Osteoblast (primary cell): Measurements from ENCODE around the gene IL4R. TPM values are rescaled to one million over a fixed set of nuclear protein-coding genes. Genes with fewer than 3 reads are reported as not detected.

Experiments used
- DNase-seq: peaks from one replicate; pipeline ENCODE4 v3.0.0; 2011; ENCODE audit warnings: low spot score, mixed read lengths; ENCODE audit not compliant: insufficient read length; ENCODE audit errors: missing footprints
- H2AFZ ChIP-seq: 2 replicates; pipeline ENCODE4 v1.6.0; 2011; ENCODE audit warnings: mild to moderate bottlenecking, low read length
- H3K27ac ChIP-seq: 2 replicates; pipeline ENCODE4 v1.5.1; 2011; ENCODE audit warnings: mild to moderate bottlenecking, low read depth, low read length, moderate library complexity
- H3K27me3 ChIP-seq: 2 replicates; pipeline ENCODE4 v1.6.0; 2012; ENCODE audit warnings: mild to moderate bottlenecking, control low read depth, inconsistent platforms, low read length, moderate library complexity; ENCODE audit not compliant: insufficient read depth
- H3K36me3 ChIP-seq: 2 replicates; pipeline ENCODE4 v1.5.1; 2011; ENCODE audit warnings: mild to moderate bottlenecking, low read length, control low read depth, moderate library complexity; ENCODE audit not compliant: insufficient read depth
- H3K4me1 ChIP-seq: 2 replicates; pipeline ENCODE4 v1.5.1; 2011; ENCODE audit warnings: mild to moderate bottlenecking, low read length, control low read depth, moderate library complexity; ENCODE audit not compliant: insufficient read depth
- H3K4me2 ChIP-seq: 2 replicates; pipeline ENCODE4 v1.6.0; 2011; ENCODE audit warnings: mild to moderate bottlenecking, low read length; ENCODE audit not compliant: insufficient read depth
- H3K4me3 ChIP-seq: fragments of 200-600 bp; sonication (generic); 3 replicates; pipeline ENCODE4 v1.5.1; 2012; ENCODE audit warnings: mild to moderate bottlenecking, low read length, inconsistent platforms; ENCODE audit not compliant: insufficient read depth
- H3K79me2 ChIP-seq: 2 replicates; pipeline ENCODE4 v1.6.0; 2012; ENCODE audit warnings: mild to moderate bottlenecking, low read length, control low read depth, inconsistent platforms; ENCODE audit not compliant: insufficient read depth
- H3K9me3 ChIP-seq: 2 replicates; pipeline ENCODE4 v1.5.1; 2011; ENCODE audit warnings: low read depth, low read length, control low read depth
- H4K20me1 ChIP-seq: 2 replicates; pipeline ENCODE4 v1.6.0; 2012; ENCODE audit warnings: mild to moderate bottlenecking, low read length, control low read depth; ENCODE audit not compliant: insufficient read depth
- total RNA-seq: library from RNA; depleted of rRNA; stranded (reverse); fragments of >200 nt; gene quantifications from 2 replicates; pipeline ENCODE4 v1.2.3, GENCODE V29; 2012
- TF ChIP-seq, protein P1 (sequence below): IDR thresholded peaks from 2 replicates; pipeline ENCODE4 v1.5.1; 2011; ENCODE audit warnings: mild to moderate bottlenecking, low read depth, low read length, moderate library complexity; ENCODE audit errors: extremely low read depth

The IL4R gene
- total RNA-seq, 1 donor, result 32.9 TPM

DNA sequence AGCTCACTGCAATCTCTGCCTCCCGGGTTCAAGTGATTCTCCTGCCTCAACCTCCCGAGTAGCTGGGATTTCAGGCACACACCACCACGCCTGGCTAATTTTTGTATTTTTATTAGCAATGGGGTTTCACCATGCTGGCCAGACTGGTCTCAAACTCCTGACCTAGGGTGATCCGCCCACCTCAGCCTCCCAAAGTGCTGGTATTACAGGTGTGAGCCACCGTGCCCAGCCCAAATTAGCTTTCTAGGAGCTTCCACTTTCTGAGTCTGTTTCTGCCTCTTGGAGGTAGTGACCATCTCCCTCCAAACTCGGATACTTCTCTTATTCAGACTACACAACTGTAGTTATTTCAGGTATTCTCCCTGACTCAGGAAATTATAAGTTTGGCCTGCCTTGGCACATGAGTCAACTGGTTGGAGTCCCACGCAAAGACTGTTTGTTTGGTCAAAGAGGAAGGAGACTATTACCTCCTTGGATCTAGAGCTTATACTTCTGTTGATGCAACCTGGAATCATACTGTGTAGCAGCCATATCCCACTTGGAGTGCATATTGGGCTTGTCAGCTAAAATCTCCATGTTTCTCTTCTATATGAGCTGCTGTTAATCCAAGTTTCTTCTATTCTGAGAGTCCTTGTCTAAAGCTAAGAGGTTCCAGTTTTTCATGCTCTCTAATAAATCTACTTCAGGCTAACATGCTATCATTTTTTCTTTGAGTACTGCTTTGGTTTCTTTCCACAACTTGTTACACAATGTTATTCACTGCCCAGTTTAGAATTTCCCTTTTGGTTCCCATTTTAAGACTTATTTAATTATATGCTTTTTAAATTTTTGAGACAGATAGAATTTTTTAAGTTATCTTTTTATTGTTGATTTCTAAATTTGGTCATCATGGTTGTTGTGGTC is 7.5 kb downstream of the IL4R start:
- Histone ChIP-seq H3K9me3 (no peaks in the 10 kb centered on the region), H2AFZ (no peak overlapping the region), H3K4me3 (no peak overlapping the region), H3K79me2 (peaks cover 99% of the 10 kb centered on the region), H3K36me3 (peaks cover 19% of the 10 kb centered on the region), H4K20me1 (peaks cover 3% of the 10 kb centered on the region), H3K27me3 (no peaks in the 10 kb centered on the region), H3K4me1 (peaks cover 24% of the 10 kb centered on the region), H3K4me2 (no peak overlapping the region), H3K27ac (peak overlapping the region; percentile 76)
- peak; percentile 84 for DNase-seq
- TF ChIP-seq, protein P1, sequence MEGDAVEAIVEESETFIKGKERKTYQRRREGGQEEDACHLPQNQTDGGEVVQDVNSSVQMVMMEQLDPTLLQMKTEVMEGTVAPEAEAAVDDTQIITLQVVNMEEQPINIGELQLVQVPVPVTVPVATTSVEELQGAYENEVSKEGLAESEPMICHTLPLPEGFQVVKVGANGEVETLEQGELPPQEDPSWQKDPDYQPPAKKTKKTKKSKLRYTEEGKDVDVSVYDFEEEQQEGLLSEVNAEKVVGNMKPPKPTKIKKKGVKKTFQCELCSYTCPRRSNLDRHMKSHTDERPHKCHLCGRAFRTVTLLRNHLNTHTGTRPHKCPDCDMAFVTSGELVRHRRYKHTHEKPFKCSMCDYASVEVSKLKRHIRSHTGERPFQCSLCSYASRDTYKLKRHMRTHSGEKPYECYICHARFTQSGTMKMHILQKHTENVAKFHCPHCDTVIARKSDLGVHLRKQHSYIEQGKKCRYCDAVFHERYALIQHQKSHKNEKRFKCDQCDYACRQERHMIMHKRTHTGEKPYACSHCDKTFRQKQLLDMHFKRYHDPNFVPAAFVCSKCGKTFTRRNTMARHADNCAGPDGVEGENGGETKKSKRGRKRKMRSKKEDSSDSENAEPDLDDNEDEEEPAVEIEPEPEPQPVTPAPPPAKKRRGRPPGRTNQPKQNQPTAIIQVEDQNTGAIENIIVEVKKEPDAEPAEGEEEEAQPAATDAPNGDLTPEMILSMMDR, result no peak

DNA sequence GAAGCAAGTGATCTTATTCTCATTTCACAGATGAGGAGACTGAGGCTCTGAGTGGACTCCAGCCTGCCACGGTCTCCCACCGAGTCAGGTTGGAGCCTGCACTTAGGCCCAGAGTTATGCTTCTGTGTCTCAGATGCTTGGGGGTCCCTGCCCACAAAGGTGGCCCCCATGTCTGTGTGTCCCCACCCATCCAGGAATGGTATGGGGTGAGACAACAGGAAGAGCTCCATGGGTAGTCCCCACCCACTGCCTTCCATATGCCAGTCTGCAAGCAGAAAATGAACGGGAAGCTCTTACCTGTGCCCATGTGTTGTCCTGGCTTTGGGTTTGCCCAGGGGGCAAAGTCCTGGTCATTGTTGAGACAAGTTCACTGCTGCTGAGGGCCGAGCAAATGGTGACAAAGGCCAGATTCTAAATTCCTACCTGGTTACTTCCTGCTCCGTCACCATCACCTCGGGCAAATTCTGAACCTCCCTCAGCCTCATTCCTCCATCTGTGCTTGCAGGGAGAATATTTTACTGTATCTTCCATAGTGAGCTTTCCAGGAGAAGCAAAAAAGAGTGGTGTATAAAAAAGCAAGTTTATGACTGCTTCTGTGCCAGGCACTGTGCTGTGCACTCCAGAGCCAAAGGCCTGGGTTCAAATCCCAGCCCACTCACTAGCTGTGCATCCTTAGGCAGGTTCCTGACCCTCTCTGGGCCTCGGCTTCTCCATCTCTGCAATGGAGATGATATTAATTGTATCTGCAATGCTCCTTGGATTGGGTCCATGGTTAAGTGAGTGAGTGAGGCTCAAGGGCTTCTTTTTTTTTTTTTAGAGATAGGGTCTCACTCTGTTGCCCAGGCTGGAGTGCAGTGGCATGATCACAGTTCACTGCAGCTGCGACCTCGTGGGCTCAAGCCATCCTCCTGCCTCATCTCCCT is 9.3 kb downstream of the IL4R start:
- no peak overlapping the region for H3K4me3 ChIP-seq
- peaks cover 88% of the 10 kb centered on the region for H3K79me2 ChIP-seq
- H3K4me1 ChIP-seq, result peaks cover 32% of the 10 kb centered on the region
- H3K4me2 ChIP-seq, result no peak overlapping the region
- no peaks in the 10 kb centered on the region for H3K27me3 ChIP-seq
- H3K36me3 ChIP-seq, result peaks cover 15% of the 10 kb centered on the region
- H3K27ac ChIP-seq, result peak overlapping the region; percentile 4
- no peak overlapping the region for H2AFZ ChIP-seq
- TF ChIP-seq, protein P1, result no peak
- H4K20me1 ChIP-seq, result no peaks in the 10 kb centered on the region
- no peaks in the 10 kb centered on the region for H3K9me3 ChIP-seq
- no peak for DNase-seq

DNA sequence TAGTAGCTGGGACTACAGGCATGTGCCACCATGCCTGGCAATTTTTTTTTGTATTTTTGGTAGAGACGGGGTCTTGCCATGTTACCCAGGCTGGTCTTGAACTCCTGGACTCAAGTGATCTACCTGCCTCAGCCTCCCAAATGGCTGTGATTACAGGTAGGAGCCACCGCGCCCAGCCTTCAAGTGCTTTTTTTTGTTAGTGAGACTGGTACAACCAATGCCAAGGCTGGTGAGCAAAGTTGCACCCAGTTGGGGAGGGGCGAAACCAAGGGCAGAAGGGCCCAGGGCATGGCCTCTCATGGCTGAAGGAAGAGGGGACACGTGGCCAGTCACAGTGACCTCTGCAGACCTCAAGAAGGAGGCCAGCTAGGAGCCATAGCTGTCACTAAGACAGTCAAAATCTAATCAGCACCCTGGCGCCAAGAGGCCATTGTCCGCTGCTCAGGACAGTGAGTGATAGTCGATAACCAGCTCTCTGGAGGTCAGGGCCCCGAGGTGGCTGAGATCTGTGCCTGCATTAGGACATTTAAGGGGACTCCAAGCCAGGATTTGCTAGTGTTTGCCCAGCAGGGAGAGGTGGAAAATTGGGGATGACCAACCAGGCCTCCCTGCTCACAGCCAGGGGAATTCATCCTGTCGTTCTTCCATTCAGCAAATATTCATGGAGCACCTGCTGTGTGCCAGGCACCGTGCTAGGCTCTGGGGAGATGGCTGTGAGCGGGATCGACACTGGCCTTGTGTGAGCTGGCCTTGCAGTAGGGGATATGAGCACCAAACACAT is 10.2 kb downstream of the IL4R start:
- Histone ChIP-seq H3K4me3 (no peak overlapping the region), H3K79me2 (peaks cover 88% of the 10 kb centered on the region), H3K27me3 (no peaks in the 10 kb centered on the region), H3K36me3 (peaks cover 7% of the 10 kb centered on the region), H3K9me3 (no peaks in the 10 kb centered on the region), H2AFZ (no peak overlapping the region), H3K27ac (peak overlapping the region; percentile 38), H3K4me2 (no peak overlapping the region), H4K20me1 (no peaks in the 10 kb centered on the region), H3K4me1 (peaks cover 28% of the 10 kb centered on the region)
- TF ChIP-seq, protein P1, result no peak
- peak; percentile 58 for DNase-seq
